IMR-90 (cell line): ENCODE measurements around the gene OPCML. TPM values are rescaled to one million over a fixed set of nuclear protein-coding genes. Genes with fewer than 3 reads are reported as not detected.

Source experiments
- ATAC-seq: fragments of 200-7000 bp; cut with Tn5 transposase; 2 replicates; pipeline ENCODE4 v1.9.1; 2020; ENCODE audit warnings: low read depth, mild to moderate bottlenecking, moderate library complexity
- BruUV-seq: library from RNA; stranded (reverse); fragments of 400-500 nt; replicated peaks from 2 replicates; lab custom pipeline; 2021; lab: Mats Ljungman, UMichigan
- CTCF ChIA-PET: fragments of 300-600 bp; formaldehyde crosslinking; extraction: SDS; loops from one replicate; lab custom pipeline; 2021; ENCODE audit warnings: antibody characterized with exemption; lab: Yijun Ruan, JAX
- POLR2A ChIA-PET: fragments of 300-600 bp; sonication (Branson Sonifier 250); formaldehyde crosslinking; loops from one replicate; lab custom pipeline; 2022; ENCODE audit warnings: antibody characterized with exemption; ENCODE audit not compliant: unreplicated experiment; lab: Charles Lee
- DNase-seq: peaks from one replicate; pipeline ENCODE4 v3.0.0; 2013
- H2AFZ ChIP-seq: replicated peaks from 2 replicates; pipeline ENCODE3; 2013; ENCODE audit warnings: low read length, mild to moderate bottlenecking; ENCODE audit not compliant: poor library complexity
- H2AK5ac ChIP-seq: 2 replicates; pipeline ENCODE4 v1.6.1; 2013; ENCODE audit warnings: low read depth, low read length, inconsistent platforms
- H2AK9ac ChIP-seq: replicated peaks from 2 replicates; pipeline ENCODE3; 2013; ENCODE audit warnings: mild to moderate bottlenecking, low read depth, low read length, moderate library complexity; ENCODE audit not compliant: poor library complexity
- H2BK120ac ChIP-seq: 2 replicates; pipeline ENCODE4 v1.6.1; 2013; ENCODE audit warnings: low read depth, low read length, inconsistent platforms
- H2BK15ac ChIP-seq: 3 replicates; pipeline ENCODE4 v1.6.1; 2013; ENCODE audit warnings: low read depth, low read length, inconsistent platforms
- H2BK20ac ChIP-seq: 2 replicates; pipeline ENCODE4 v1.6.1; 2013; ENCODE audit warnings: low read depth, mild to moderate bottlenecking, inconsistent platforms, low read length, moderate library complexity
- H2BK5ac ChIP-seq: 2 replicates; pipeline ENCODE4 v1.6.1; 2013; ENCODE audit warnings: mild to moderate bottlenecking, low read depth, low read length, inconsistent platforms; ENCODE audit not compliant: poor library complexity, severe bottlenecking
- H3K14ac ChIP-seq: replicated peaks from 2 replicates; pipeline ENCODE4 v1.6.1; 2013; ENCODE audit warnings: low read depth, low read length, inconsistent platforms
- H3K18ac ChIP-seq: 2 replicates; pipeline ENCODE4 v1.6.1; 2013; ENCODE audit warnings: low read depth, low read length, control low read depth
- H3K23ac ChIP-seq: 2 replicates; pipeline ENCODE4 v1.6.1; 2013; ENCODE audit warnings: low read depth, low read length, inconsistent platforms
- H3K27ac ChIP-seq: 2 replicates; pipeline ENCODE4 v1.5.1; 2013; ENCODE audit warnings: mild to moderate bottlenecking, control low read depth, low read length; ENCODE audit not compliant: insufficient read depth
- H3K27me3 ChIP-seq: 2 replicates; pipeline ENCODE4 v1.6.1; 2013; ENCODE audit warnings: low read length; ENCODE audit not compliant: control insufficient read depth, insufficient read depth
- H3K36me3 ChIP-seq: 2 replicates; pipeline ENCODE4 v1.6.1; 2013; ENCODE audit warnings: low read length, mixed read lengths; ENCODE audit not compliant: control insufficient read depth, insufficient read depth
- H3K4ac ChIP-seq: 2 replicates; pipeline ENCODE4 v1.6.1; 2013; ENCODE audit warnings: low read depth, low read length, inconsistent platforms
- H3K4me1 ChIP-seq: 2 replicates; pipeline ENCODE4 v1.6.1; 2013; ENCODE audit warnings: low read length, mixed read lengths; ENCODE audit not compliant: control insufficient read depth, insufficient read depth
- H3K4me2 ChIP-seq: 2 replicates; pipeline ENCODE4 v1.6.1; 2013; ENCODE audit warnings: low read depth, mild to moderate bottlenecking, control low read depth, low read length, moderate library complexity
- H3K4me3 ChIP-seq: 2 replicates; pipeline ENCODE4 v1.5.1; 2013; ENCODE audit warnings: low read depth, mild to moderate bottlenecking, control low read depth, low read length, moderate library complexity; ENCODE audit not compliant: insufficient read depth
- H3K56ac ChIP-seq: 2 replicates; pipeline ENCODE4 v1.6.1; 2013; ENCODE audit warnings: low read length, inconsistent platforms; ENCODE audit not compliant: insufficient read depth; ENCODE audit errors: extremely low read depth
- H3K79me1 ChIP-seq, 2 experiments: 2 replicates each; pipeline ENCODE4 v1.6.1; 2013; ENCODE audit warnings: low read length in 2 of 2, inconsistent platforms in 1 of 2, low read depth in 1 of 2
- H3K9ac ChIP-seq: 2 replicates; pipeline ENCODE4 v1.6.1; 2013; ENCODE audit warnings: low read depth, low read length, control low read depth
- H3K9me1 ChIP-seq: 2 replicates; pipeline ENCODE4 v1.6.1; 2013; ENCODE audit warnings: low read length, inconsistent platforms; ENCODE audit not compliant: insufficient read depth
- H3K9me3 ChIP-seq: 2 replicates; pipeline ENCODE4 v1.6.1; 2013; ENCODE audit warnings: low read length; ENCODE audit not compliant: control insufficient read depth, insufficient read depth
- H4K20me1 ChIP-seq: 2 replicates; pipeline ENCODE4 v1.6.1; 2013; ENCODE audit warnings: low read length, inconsistent platforms; ENCODE audit not compliant: insufficient read depth
- H4K5ac ChIP-seq: 2 replicates; pipeline ENCODE4 v1.6.1; 2013; ENCODE audit warnings: mild to moderate bottlenecking, low read depth, low read length, control low read depth
- H4K8ac ChIP-seq, 2 experiments: 2 replicates each; pipeline ENCODE4 v1.6.1; 2013; ENCODE audit warnings: low read depth in 2 of 2, low read length in 2 of 2, control low read depth in 1 of 2, inconsistent platforms in 1 of 2
- H4K91ac ChIP-seq: 2 replicates; pipeline ENCODE4 v1.6.1; 2013; ENCODE audit warnings: low read depth, low read length, inconsistent platforms; ENCODE audit not compliant: insufficient read depth
- BHLHE40 ChIP-seq: fragments of 150-350 bp; IDR thresholded peaks from 2 replicates; pipeline ENCODE4 v1.6.1; 2016; ENCODE audit warnings: mild to moderate bottlenecking, low read depth, low read length
- CEBPB ChIP-seq: IDR thresholded peaks from 2 replicates; pipeline ENCODE4 v1.6.1; 2012; ENCODE audit warnings: low read depth, low read length, improper control_type of control experiment
- ELK1 ChIP-seq: fragments of 150-350 bp; IDR thresholded peaks from 2 replicates; pipeline ENCODE4 v1.6.1; 2016; ENCODE audit warnings: low read depth, mild to moderate bottlenecking, low read length, moderate library complexity, borderline replicate concordance
- FOS ChIP-seq: fragments of 150-350 bp; IDR thresholded peaks from 2 replicates; pipeline ENCODE4 v1.6.1; 2016; ENCODE audit warnings: low read depth, low read length
- MAZ ChIP-seq: IDR thresholded peaks from 2 replicates; pipeline ENCODE4 v1.6.1; 2012; ENCODE audit warnings: low read depth, mild to moderate bottlenecking, low read length, improper control_type of control experiment, moderate library complexity, borderline replicate concordance
- USF2 ChIP-seq: fragments of 150-350 bp; IDR thresholded peaks from 2 replicates; pipeline ENCODE4 v1.6.1; 2017; ENCODE audit warnings: mild to moderate bottlenecking, antibody characterized with exemption, low read length, low read depth
- WGBS, 2 experiments: methylation state at CpG; one replicate each; pipeline versions ENCODE4 v1.1.5 to v1.1.7; 2013; ENCODE audit warnings: missing lambda C conversion rate in 2 of 2; ENCODE audit not compliant: insufficient read length in 1 of 2; ENCODE audit errors: extremely low coverage in 2 of 2; 5-methylcytosine and 5-hydroxymethylcytosine counted together
- dilution Hi-C: fragments of 300-500 bp; cut with HindIII; formaldehyde crosslinking; loops from one replicate; pipeline ENCODE4 v1.14.3; 2018; ENCODE audit warnings: low sequenced_read_pairs; ENCODE audit not compliant: unreplicated experiment
- in situ Hi-C: fragments of 300-500 bp; cut with MboI; formaldehyde crosslinking; loops from 3 replicates; pipeline ENCODE4 v1.14.3; 2019; ENCODE audit warnings: low sequenced_read_pairs, inconsistent platforms, mixed read lengths
- intact Hi-C: fragments of 100-400 bp; cut with micrococcal nuclease; formaldehyde crosslinking; loops from 2 replicates; pipeline ENCODE4 v1.10.0; 2022
- polyA plus RNA-seq, 3 experiments: library from polyadenylated mRNA; depleted of rRNA; stranded (reverse); fragments of >200 nt; gene quantifications; 2 replicates each; pipeline ENCODE4 v1.2.3, GENCODE V29; 2012; ENCODE audit warnings: low replicate concordance in 1 of 3
- total RNA-seq: library from RNA; depleted of rRNA; stranded (reverse); fragments of >200 nt; gene quantifications from 2 replicates; pipeline ENCODE4 v1.2.3, GENCODE V29; 2012

The OPCML gene
- total and polyA plus RNA-seq, 2 of the 4 experiments (the other 2 are of a cell fraction) = under 0.01 to 2.6 TPM

- dilution Hi-C loops (no loop called here), intact Hi-C loops (no loop called here), in situ Hi-C loops (no loop called here)
- Histone ChIP-seq H4K91ac (no peak overlapping the region), H2AFZ (no peak overlapping the region), H2BK120ac (no peak overlapping the region; the same call in 1 of the 2 replicates), H4K20me1 (no peaks in the 10 kb centered on the region), H3K36me3 (no peaks in the 10 kb centered on the region), H4K5ac (no peak overlapping the region), H3K4me1 (peaks cover 9% of the 10 kb centered on the region), H2BK5ac (no peak overlapping the region), H2AK9ac (no peak overlapping the region), H2BK15ac (no peak overlapping the region), H3K18ac (no peak overlapping the region), H3K79me1 (no peaks in the 10 kb centered on the region), H3K23ac (no peak overlapping the region), H3K14ac (no peak overlapping the region), H2BK20ac (no peak overlapping the region), H4K8ac (no peak overlapping the region), H3K27me3 (no peaks in the 10 kb centered on the region), H2AK5ac (no peak overlapping the region; the same call in 1 of the 2 replicates), H3K4me2 (no peak overlapping the region), H3K9me1 (no peaks in the 10 kb centered on the region; the same call in 1 of the 2 replicates), H3K27ac (no peak overlapping the region), H3K9ac (no peak overlapping the region), H3K56ac (no peak overlapping the region), H3K4me3 (no peak overlapping the region), H3K9me3 (no peaks in the 10 kb centered on the region), H3K4ac (no peak overlapping the region)
- ATAC-seq = no peak
- no CpG with 5 or more reads among the region's 5 CpGs for WGBS, 2 experiments
- TF ChIP-seq MAZ (no peak), ELK1 (no peak), FOS (no peak), USF2 (no peak), CEBPB (no peak), BHLHE40 (no peak)
- POLR2A ChIA-PET = no interaction called here
- no TSS peak for BruUV-seq
- no peak for DNase-seq
- CTCF ChIA-PET = interaction anchor here (1.0 kb wide), 2 partner anchors 11 to 38 kb away, joined by 3 to 6 read pairs; no protein-coding TSS in a partner anchor
These were observed 658.5 kb downstream of the OPCML start for GRCh38 chr11:132873841-132874240.
